Gastroesophageal sphincter (tissue), 4 donors: ENCODE results near the gene UPK2. TPM values are rescaled to one million over a fixed set of nuclear protein-coding genes. Genes with fewer than 3 reads are reported as not detected.

Experiments
- ATAC-seq: fragments of 150-250 bp; one replicate; pipeline ENCODE4 v1.9.1; 2016; ENCODE audit warnings: mild to moderate bottlenecking, moderate library complexity
- H3K27ac ChIP-seq, 4 donors: fragments of 200-600 bp; sonication (generic) in 3 of 4; 1 replicate in 3 of 4; 2 replicates in 1 of 4; pipeline ENCODE4 v1.5.1; 2016 to 2019
- H3K27me3 ChIP-seq: fragments of 200-600 bp; sonication (generic); one replicate; pipeline ENCODE4 v1.5.1; 2019
- H3K36me3 ChIP-seq, 2 donors: fragments of 200-600 bp; sonication (generic); one replicate each; pipeline ENCODE4 v1.5.1; 2019; ENCODE audit warnings: control low read depth in 1 of 2
- H3K4me1 ChIP-seq, 3 donors: fragments of 200-600 bp; sonication (generic); 1 replicate in 2 of 3; 2 replicates in 1 of 3; pipeline ENCODE4 v1.5.1; 2016 to 2019; ENCODE audit warnings: control low read depth in 2 of 3
- H3K4me3 ChIP-seq, 2 donors: fragments of 200-600 bp; sonication (generic); one replicate each; pipeline ENCODE4 v1.5.1; 2019; ENCODE audit warnings: mild to moderate bottlenecking in 1 of 2, moderate library complexity in 1 of 2
- H3K9me3 ChIP-seq, 3 donors: fragments of 200-600 bp; sonication (generic); one replicate each; pipeline ENCODE4 v1.5.1; 2017 to 2019; ENCODE audit warnings: control low read depth in 2 of 3
- EP300 ChIP-seq: sonication (generic); formaldehyde crosslinking; IDR thresholded peaks from one replicate; pipeline ENCODE4 v1.6.1; 2017; ENCODE audit warnings: antibody characterized with exemption, mild to moderate bottlenecking
- POLR2A ChIP-seq, 2 donors: fragments of 450-650 bp; IDR thresholded peaks; one replicate each; pipeline ENCODE4 v1.6.1; 2017; ENCODE audit warnings: antibody characterized with exemption in 2 of 2, mild to moderate bottlenecking in 2 of 2, moderate library complexity in 1 of 2
- POLR2AphosphoS5 ChIP-seq: sonication (generic); formaldehyde crosslinking; IDR thresholded peaks from one replicate; pipeline ENCODE4 v1.6.1; 2017; ENCODE audit warnings: antibody characterized with exemption
- WGBS, 2 donors: methylation state at CpG; one replicate each; pipeline ENCODE4 v1.1.5; 2018; ENCODE audit warnings: low coverage in 1 of 2; 5-methylcytosine and 5-hydroxymethylcytosine counted together
- total RNA-seq, 4 donors: library from RNA; depleted of rRNA; stranded (reverse); fragments of >200 nt; gene quantifications; one replicate each; pipeline ENCODE4 v1.1.0, GENCODE V29; 2016
- TF ChIP-seq, protein P1 (sequence below), 4 experiments: fragments of 200-600 bp in 2 of 4; fragments of 450-650 bp in 2 of 4; sonication (generic) in 1 of 4; IDR thresholded peaks; one replicate each; pipeline ENCODE4 v1.5.1; 2017 to 2019; ENCODE audit warnings: antibody characterized with exemption in 4 of 4, mild to moderate bottlenecking in 2 of 4, moderate library complexity in 2 of 4

The UPK2 gene
- total RNA-seq, 4 donors from 2014 or later = not detected

GRCh38 chr11:118909619-118910308, 46.3 kb upstream of the UPK2 start:
- H3K36me3 ChIP-seq = peaks cover 0 to 38% of the 10 kb centered on the region in 2 donors
- peak overlapping the region; percentile 31 to 52 for H3K4me3 ChIP-seq
- peak overlapping the region; percentile 90 to 98 (median 95) for H3K27ac ChIP-seq
- H3K4me1 ChIP-seq = peaks cover 26 to 86% (median 66%) of the 10 kb centered on the region in 3 donors
- no peak for ATAC-seq
- H3K27me3 ChIP-seq = no peaks in the 10 kb centered on the region
- H3K9me3 ChIP-seq = no peaks in the 10 kb centered on the region
- WGBS, 2 donors = 20 to 30% methylated on average over 1 to 2 of the region's 21 CpGs
- TF ChIP-seq EP300 = no peak
- TF ChIP-seq, protein P1, sequence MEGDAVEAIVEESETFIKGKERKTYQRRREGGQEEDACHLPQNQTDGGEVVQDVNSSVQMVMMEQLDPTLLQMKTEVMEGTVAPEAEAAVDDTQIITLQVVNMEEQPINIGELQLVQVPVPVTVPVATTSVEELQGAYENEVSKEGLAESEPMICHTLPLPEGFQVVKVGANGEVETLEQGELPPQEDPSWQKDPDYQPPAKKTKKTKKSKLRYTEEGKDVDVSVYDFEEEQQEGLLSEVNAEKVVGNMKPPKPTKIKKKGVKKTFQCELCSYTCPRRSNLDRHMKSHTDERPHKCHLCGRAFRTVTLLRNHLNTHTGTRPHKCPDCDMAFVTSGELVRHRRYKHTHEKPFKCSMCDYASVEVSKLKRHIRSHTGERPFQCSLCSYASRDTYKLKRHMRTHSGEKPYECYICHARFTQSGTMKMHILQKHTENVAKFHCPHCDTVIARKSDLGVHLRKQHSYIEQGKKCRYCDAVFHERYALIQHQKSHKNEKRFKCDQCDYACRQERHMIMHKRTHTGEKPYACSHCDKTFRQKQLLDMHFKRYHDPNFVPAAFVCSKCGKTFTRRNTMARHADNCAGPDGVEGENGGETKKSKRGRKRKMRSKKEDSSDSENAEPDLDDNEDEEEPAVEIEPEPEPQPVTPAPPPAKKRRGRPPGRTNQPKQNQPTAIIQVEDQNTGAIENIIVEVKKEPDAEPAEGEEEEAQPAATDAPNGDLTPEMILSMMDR (IDR thresholded peaks at IDR 0.05) = peak in 1 of 4 experiments; percentile 1
- no peak for TF ChIP-seq POLR2AphosphoS5

- 4% methylated on average over 8 of the region's 67 CpGs; no CpG with 5 or more reads in 1 of the 2 donors for WGBS, 2 donors
- peak; percentile 50 for ATAC-seq
- peaks cover 30 to 93% (median 73%) of the 10 kb centered on the region in 3 donors for H3K4me1 ChIP-seq
Measured at GRCh38 chr11:118910309-118911112, 45.6 kb upstream of the UPK2 start.

DNA sequence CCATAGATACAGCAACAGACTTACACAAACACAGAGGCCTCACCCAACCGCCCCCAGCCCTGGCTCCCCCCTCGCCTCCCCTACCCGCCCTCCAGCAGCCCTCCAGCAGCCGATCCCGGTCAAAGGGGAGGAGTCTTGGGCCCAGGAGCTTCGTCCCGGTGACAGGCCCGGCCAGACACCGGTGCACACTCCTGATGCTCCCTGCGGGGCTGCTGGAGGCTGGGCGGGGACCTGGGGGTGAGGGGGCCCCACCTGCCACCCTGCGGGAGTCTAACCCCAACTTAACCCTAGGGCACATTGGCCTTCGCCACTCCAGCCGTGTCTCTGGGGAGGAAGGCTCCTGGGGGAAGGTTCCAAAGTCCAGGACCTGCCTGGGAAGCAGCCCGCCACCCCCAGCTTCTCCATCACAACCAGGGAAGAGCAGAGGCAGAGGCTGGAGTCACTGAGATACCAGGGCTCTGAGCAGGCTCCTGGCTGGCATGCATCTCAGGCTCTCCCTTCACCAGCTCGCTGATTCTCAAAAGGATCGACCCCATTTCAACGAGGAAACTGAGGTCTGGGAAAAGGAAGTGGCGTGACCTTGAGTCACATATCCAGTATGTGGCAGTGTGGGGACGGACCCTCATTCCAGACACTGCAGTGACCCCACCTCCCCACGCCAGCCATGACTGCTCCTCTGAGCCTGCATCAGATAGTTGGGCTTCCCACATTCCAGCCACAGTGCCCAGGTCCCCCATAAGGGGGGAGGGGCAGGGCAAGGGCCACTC, 44.8 kb upstream of the UPK2 start:
- Histone ChIP-seq H3K27ac (peak overlapping the region; percentile 90 to 98 (median 95)), H3K4me1 (peaks cover 38 to 100% (median 81%) of the 10 kb centered on the region in 3 donors), H3K36me3 (peaks cover 0 to 22% of the 10 kb centered on the region in 2 donors), H3K4me3 (peak overlapping the region; percentile 31 to 52), H3K9me3 (no peaks in the 10 kb centered on the region), H3K27me3 (no peaks in the 10 kb centered on the region)
- ATAC-seq = peak; percentile 0
- no CpG with 5 or more reads among the region's 21 CpGs for WGBS, 2 donors
- TF ChIP-seq, protein P1 (IDR thresholded peaks at IDR 0.05) = no peak
- TF ChIP-seq POLR2A (IDR thresholded peaks at IDR 0.05) (no peak), EP300 (no peak), POLR2AphosphoS5 (no peak)

More at GRCh38 chr11:118910309-118911112, 45.6 kb upstream of the UPK2 start:
- no peaks in the 10 kb centered on the region for H3K9me3 ChIP-seq
- peak overlapping the region; percentile 31 to 52 for H3K4me3 ChIP-seq
- peak overlapping the region; percentile 90 to 98 (median 95) for H3K27ac ChIP-seq
- no peaks in the 10 kb centered on the region for H3K27me3 ChIP-seq
- peaks cover 0 to 30% of the 10 kb centered on the region in 2 donors for H3K36me3 ChIP-seq
- TF ChIP-seq POLR2A (IDR thresholded peaks at IDR 0.05) (peak in 1 of 2 donors; percentile 44), EP300 (no peak), POLR2AphosphoS5 (peak; percentile 74)
- TF ChIP-seq, protein P1 (IDR thresholded peaks at IDR 0.05) = peak in 1 of 4 experiments; percentile 26

DNA sequence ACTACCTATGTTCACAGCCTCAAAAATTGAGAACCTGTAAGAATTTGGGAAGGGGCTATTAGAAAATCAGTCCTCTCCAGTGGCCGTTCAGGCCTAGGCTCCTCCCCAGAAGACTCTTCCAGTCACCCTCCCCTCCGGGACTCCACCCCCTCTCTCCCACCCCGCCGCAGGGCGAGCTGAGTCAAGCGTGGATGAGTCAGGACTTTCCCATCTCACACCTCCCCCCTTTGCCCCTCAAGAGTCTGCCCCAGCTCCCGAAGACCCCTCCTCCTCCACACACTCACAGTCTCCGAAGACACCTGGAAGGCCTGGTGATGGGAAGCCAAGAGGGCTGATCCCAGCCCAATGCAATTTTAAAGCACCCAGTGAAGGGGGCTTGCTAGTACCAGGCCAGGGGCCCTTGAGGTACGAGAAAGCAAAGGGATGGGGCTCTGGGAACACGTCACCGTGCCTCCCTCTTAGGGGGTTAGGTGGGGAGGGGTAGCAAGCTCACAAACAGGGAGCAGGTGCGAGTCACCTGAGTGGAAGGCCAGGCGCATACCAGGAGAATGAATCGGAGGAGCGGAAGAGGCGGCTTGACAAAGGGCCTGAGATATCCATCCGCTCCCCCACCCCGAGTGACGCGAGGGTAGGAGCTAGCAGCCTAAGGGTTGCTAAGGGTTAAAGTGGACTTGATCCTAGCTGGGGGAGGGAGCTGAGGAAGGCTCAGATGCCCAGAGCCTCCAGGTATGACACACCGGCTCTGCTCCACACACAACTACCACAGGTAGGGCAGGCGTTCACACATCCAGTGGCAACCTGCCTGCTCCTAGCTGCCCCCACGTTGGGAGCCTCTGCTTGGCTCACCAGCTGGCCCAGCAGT, 44.0 kb upstream of the UPK2 start:
- peak; percentile 69 for ATAC-seq
- WGBS, 2 donors = 22 to 24% methylated on average over 8 to 10 of the region's 23 CpGs
- Histone ChIP-seq H3K4me1 (peaks cover 43 to 100% (median 89%) of the 10 kb centered on the region in 3 donors), H3K27me3 (no peaks in the 10 kb centered on the region), H3K27ac (peak overlapping the region; percentile 90 to 98 (median 95)), H3K9me3 (no peaks in the 10 kb centered on the region), H3K36me3 (peaks cover 0 to 14% of the 10 kb centered on the region in 2 donors), H3K4me3 (peak overlapping the region in 1 of 2 donors; percentile 52)
- TF ChIP-seq, protein P1 (IDR thresholded peaks at IDR 0.05) = no peak
- TF ChIP-seq POLR2AphosphoS5 = peak; percentile 62
